GM23248 (cell line): ENCODE data around the gene SNX11.

Source experiments
- EZH2 ChIP-seq: fragments of 200-600 bp; sonication (generic); IDR thresholded peaks from 2 replicates; pipeline ENCODE4 v1.6.1; 2018; ENCODE audit warnings: antibody characterized with exemption, mild to moderate bottlenecking; ENCODE audit not compliant: insufficient read depth, poor library complexity, severe bottlenecking
- EZH2phosphoT487 ChIP-seq: fragments of 200-600 bp; sonication (generic); IDR thresholded peaks from 2 replicates; pipeline ENCODE4 v1.6.1; 2018; ENCODE audit warnings: antibody characterized with exemption, moderate library complexity, mild to moderate bottlenecking, low read depth; ENCODE audit not compliant: insufficient read depth

GRCh38 chr17:48161127-48161905 is 53.8 kb downstream of the SNX11 start:
- TF ChIP-seq EZH2 (no peak), EZH2phosphoT487 (no peak)
